Measurements from ENCODE around the gene EXOC6B. TPM values are rescaled to one million over a fixed set of nuclear protein-coding genes. Genes with fewer than 3 reads are reported as not detected.

The EXOC6B gene
- total and polyA plus RNA-seq, 2 of the 8 experiments (the other 6 are each of a cell fraction or from before 2014, with no cell fraction given): 13.5 to 33.0 TPM

DNA sequence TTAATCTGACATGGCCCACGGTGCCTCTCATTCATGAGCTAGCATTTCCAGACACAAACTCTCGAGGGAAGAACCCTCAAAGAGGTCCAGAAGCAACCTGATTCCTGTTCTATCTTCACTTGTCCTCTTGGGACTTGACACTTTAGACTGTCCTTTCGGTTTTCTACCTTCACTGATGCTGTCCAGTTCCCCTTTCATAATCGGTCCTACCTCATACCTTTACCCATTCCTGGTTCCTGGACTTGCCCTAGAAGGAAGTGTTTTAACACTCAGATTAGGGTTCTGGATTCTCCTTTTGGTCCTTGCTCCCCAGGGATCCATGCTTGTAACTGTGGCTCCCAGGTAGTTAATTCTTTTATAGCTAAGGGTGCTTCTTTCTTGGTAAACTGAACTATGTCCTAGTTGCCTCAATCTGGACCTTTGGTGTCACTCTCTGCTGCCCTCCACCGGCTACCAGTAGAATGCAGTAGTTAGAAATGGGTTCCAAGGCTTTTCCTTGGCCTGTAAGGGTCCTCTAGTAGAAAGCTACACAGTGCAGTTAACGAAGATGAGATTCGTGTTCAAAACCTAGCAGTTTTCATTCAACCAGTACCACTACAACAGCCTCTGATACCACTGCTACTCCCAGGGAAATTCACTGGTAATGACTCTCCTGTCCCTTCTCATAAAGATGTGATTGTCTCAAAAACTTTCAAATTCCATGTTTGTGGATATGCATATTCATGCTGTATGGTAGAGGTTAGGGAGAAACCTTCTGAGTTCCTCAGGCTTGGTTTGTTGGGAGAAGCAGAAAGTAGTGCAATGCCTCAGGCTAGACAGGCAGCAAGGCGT lies 500.0 kb downstream of the EXOC6B start:
- no peaks in the 10 kb centered on the region for H3K79me2 ChIP-seq (ENCODE audit: control insufficient read depth in 1 of 2, insufficient read depth in 2 of 2, low read length in 2 of 2)
- no peak overlapping the region for H3K4me3 ChIP-seq (ENCODE audit: extremely low read depth in 1 of 4, insufficient read depth in 2 of 4, low read depth in 3 of 4, low read length in 4 of 4)
- H2AK5ac ChIP-seq (ENCODE audit: low read depth, low read length): no peak overlapping the region
- H3K4me1 ChIP-seq (replicated peaks in 1 of 4; ENCODE audit: control insufficient read depth in 3 of 4, insufficient read depth in 4 of 4, low read length in 3 of 4): no peaks in the 10 kb centered on the region
- no peak overlapping the region for H2BK120ac ChIP-seq (replicated peaks; ENCODE audit: low read depth, low read length)
- no peaks in the 10 kb centered on the region for H3K36me3 ChIP-seq (ENCODE audit: control insufficient read depth in 2 of 4, insufficient read depth in 4 of 4, low read length in 3 of 4)
- H3K4me2 ChIP-seq (ENCODE audit: insufficient read depth in 1 of 2, low read depth in 2 of 2, low read length in 2 of 2): no peak overlapping the region
- no peaks in the 10 kb centered on the region for H3K9me3 ChIP-seq (ENCODE audit: insufficient read depth in 2 of 2, low read depth in 1 of 2, low read length in 1 of 2)
- no peak overlapping the region for H3K9ac ChIP-seq (replicated peaks in 1 of 4; ENCODE audit: extremely low read depth in 1 of 4, low read depth in 3 of 4, low read length in 3 of 4)
- no peak overlapping the region for H2BK15ac ChIP-seq (ENCODE audit: low read length)
- ChIA-PET POLR2A (ENCODE audit: partially characterized antibody) (no interaction called here), CTCF (ENCODE audit: partially characterized antibody) (interaction anchor here (0.5 to 2.8 kb wide), 43 partner anchors 8 to 524 kb away, joined by 3 to 38 read pairs (median 4); no protein-coding TSS in a partner anchor)
- TF ChIP-seq RAD21 (IDR thresholded peaks at IDR 0.05 in 1 of 2, conservative IDR thresholded peaks at IDR 0.05 in 1 of 2; ENCODE audit: low read depth in 2 of 2, low read length in 2 of 2): peak; percentile 70 to 79
- no peak for TF ChIP-seq POLR2AphosphoS5 (IDR thresholded peaks at IDR 0.05; ENCODE audit: low read depth, low read length)
- TF ChIP-seq, protein P1, sequence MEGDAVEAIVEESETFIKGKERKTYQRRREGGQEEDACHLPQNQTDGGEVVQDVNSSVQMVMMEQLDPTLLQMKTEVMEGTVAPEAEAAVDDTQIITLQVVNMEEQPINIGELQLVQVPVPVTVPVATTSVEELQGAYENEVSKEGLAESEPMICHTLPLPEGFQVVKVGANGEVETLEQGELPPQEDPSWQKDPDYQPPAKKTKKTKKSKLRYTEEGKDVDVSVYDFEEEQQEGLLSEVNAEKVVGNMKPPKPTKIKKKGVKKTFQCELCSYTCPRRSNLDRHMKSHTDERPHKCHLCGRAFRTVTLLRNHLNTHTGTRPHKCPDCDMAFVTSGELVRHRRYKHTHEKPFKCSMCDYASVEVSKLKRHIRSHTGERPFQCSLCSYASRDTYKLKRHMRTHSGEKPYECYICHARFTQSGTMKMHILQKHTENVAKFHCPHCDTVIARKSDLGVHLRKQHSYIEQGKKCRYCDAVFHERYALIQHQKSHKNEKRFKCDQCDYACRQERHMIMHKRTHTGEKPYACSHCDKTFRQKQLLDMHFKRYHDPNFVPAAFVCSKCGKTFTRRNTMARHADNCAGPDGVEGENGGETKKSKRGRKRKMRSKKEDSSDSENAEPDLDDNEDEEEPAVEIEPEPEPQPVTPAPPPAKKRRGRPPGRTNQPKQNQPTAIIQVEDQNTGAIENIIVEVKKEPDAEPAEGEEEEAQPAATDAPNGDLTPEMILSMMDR (IDR thresholded peaks at IDR 0.05; ENCODE audit: control extremely low read depth in 1 of 3, insufficient read depth in 1 of 3, low read depth in 1 of 3, low read length in 3 of 3): peak; percentile 39 to 83 (median 76)
- TF ChIP-seq ASH2L (IDR thresholded peaks at IDR 0.05; ENCODE audit: low read length): no peak
- no peak for TF ChIP-seq EGR1 (IDR thresholded peaks at IDR 0.05; ENCODE audit: borderline replicate concordance, low read depth, low read length)
- no peak for TF ChIP-seq TAF7 (optimal IDR thresholded peaks at IDR 0.05; ENCODE audit: borderline replicate concordance, low read depth, low read length)
- no peak for TF ChIP-seq SIN3A (conservative IDR thresholded peaks at IDR 0.05 in 1 of 2, IDR thresholded peaks at IDR 0.05 in 1 of 2; ENCODE audit: low read depth in 1 of 2, low read length in 2 of 2)
- TF ChIP-seq POU5F1 (IDR thresholded peaks at IDR 0.05; ENCODE audit: low read depth, low read length): no peak
- peak; percentile 13 to 86 for DNase-seq (ENCODE audit: low read depth in 1 of 2, low spot score in 2 of 2)
- no peak overlapping the region for H2BK5ac ChIP-seq (ENCODE audit: low read depth, low read length)
- no peak overlapping the region for H2AFZ ChIP-seq (ENCODE audit: low read length)
- 78% methylated on average over 8 of the region's 8 CpGs; no CpG with 5 or more reads in 1 of the 2 experiments for WGBS, 2 experiments (ENCODE audit: extremely low coverage in 1 of 2, insufficient coverage in 1 of 2, insufficient read length in 1 of 2, insufficient replicate concordance in 2 of 2, low coverage in 1 of 2, low lambda C conversion rate in 2 of 2, missing lambda C conversion rate in 1 of 2)
- H3K14ac ChIP-seq (ENCODE audit: insufficient read length): no peak overlapping the region
- no peaks in the 10 kb centered on the region for H3K27me3 ChIP-seq (replicated peaks in 1 of 4; ENCODE audit: control insufficient read depth in 3 of 4, extremely low read depth in 1 of 4, insufficient read depth in 3 of 4, low read length in 3 of 4)
- H4K8ac ChIP-seq (ENCODE audit: extremely low read depth, insufficient read depth, low read length): no peak overlapping the region
- H4K20me1 ChIP-seq (replicated peaks in 1 of 2; ENCODE audit: control insufficient read depth in 1 of 2, insufficient read depth in 2 of 2, low read length in 2 of 2): no peaks in the 10 kb centered on the region
- FAIRE-seq: peak; percentile 62
- H3K56ac ChIP-seq (replicated peaks; ENCODE audit: insufficient read length, low read depth, low read length): no peak overlapping the region
- no peak overlapping the region for H2BK12ac ChIP-seq (ENCODE audit: low read depth, low read length)
- no peak overlapping the region for H2BK20ac ChIP-seq (ENCODE audit: low read length)
- H3K23ac ChIP-seq (ENCODE audit: insufficient read length): no peak overlapping the region
- H3K4ac ChIP-seq (replicated peaks; ENCODE audit: insufficient read length, low read depth, low read length): no peak overlapping the region
- H3K18ac ChIP-seq (ENCODE audit: extremely low read depth, low read length): no peak overlapping the region
- H3K23me2 ChIP-seq (ENCODE audit: low read depth, low read length): no peaks in the 10 kb centered on the region
- no peaks in the 10 kb centered on the region for H3K79me1 ChIP-seq (ENCODE audit: low read depth, low read length)
- H4K5ac ChIP-seq (ENCODE audit: insufficient read length, low read depth, low read length): no peak overlapping the region
- no peak overlapping the region for H3K27ac ChIP-seq (ENCODE audit: low read depth, low read length)
- no peak overlapping the region for H4K91ac ChIP-seq (replicated peaks; ENCODE audit: insufficient read length, low read length)
